OCI-LY1 (cell line): Measurements from ENCODE around the gene MTAP.

ENCODE experiments used
- H2AFZ ChIP-seq: fragments of 200-600 bp; sonication (generic), shearing (Covaris generic); 2 replicates; pipeline ENCODE4 v1.6.0; 2014; ENCODE audit warnings: antibody characterized with exemption, mild to moderate bottlenecking, low read length
- H3F3A ChIP-seq: fragments of 200-600 bp; sonication (generic), shearing (Covaris generic); 2 replicates; pipeline ENCODE4 v1.6.0; 2014; ENCODE audit warnings: mild to moderate bottlenecking, antibody characterized with exemption, low read length, moderate library complexity; ENCODE audit not compliant: insufficient read depth
- H3K27ac ChIP-seq: fragments of 200-600 bp; sonication (generic); 2 replicates; pipeline ENCODE4 v1.5.1; 2014; ENCODE audit warnings: low read length, mixed run types, mild to moderate bottlenecking, low read depth; ENCODE audit not compliant: poor library complexity, severe bottlenecking
- H3K27me3 ChIP-seq: fragments of 200-600 bp; sonication (generic); 2 replicates; pipeline ENCODE4 v1.6.0; 2014; ENCODE audit warnings: antibody characterized with exemption, mild to moderate bottlenecking, low read length, moderate library complexity; ENCODE audit not compliant: insufficient read depth
- H3K36me3 ChIP-seq: fragments of 200-600 bp; sonication (generic); 2 replicates; pipeline ENCODE4 v1.6.1; 2014; ENCODE audit warnings: mild to moderate bottlenecking, antibody characterized with exemption, low read length, moderate library complexity, mixed read lengths; ENCODE audit not compliant: insufficient read depth
- H3K4me1 ChIP-seq: fragments of 200-600 bp; sonication (generic); 2 replicates; pipeline ENCODE4 v1.5.1; 2014; ENCODE audit warnings: mild to moderate bottlenecking, low read length, moderate library complexity; ENCODE audit not compliant: insufficient read depth, severe bottlenecking
- H3K4me2 ChIP-seq: fragments of 200-600 bp; sonication (generic), shearing (Covaris generic); 2 replicates; pipeline ENCODE4 v1.6.1; 2014; ENCODE audit warnings: low read length
- H3K4me3 ChIP-seq: fragments of 200-600 bp; sonication (generic); 2 replicates; pipeline ENCODE4 v1.5.1; 2014; ENCODE audit warnings: low read length, low read depth, mild to moderate bottlenecking, mixed read lengths; ENCODE audit not compliant: poor library complexity, severe bottlenecking
- H3K79me2 ChIP-seq: fragments of 200-600 bp; shearing (Covaris generic); 2 replicates; pipeline ENCODE4 v1.6.1; 2016; ENCODE audit warnings: mixed run types, low read length, mixed read lengths; ENCODE audit not compliant: insufficient read depth
- H3K9ac ChIP-seq: fragments of 200-600 bp; sonication (generic), shearing (Covaris generic); 2 replicates; pipeline ENCODE4 v1.6.1; 2014; ENCODE audit warnings: mild to moderate bottlenecking, low read length, mixed read lengths
- H3K9me2 ChIP-seq: fragments of 200-600 bp; sonication (generic), shearing (Covaris generic); 2 replicates; pipeline ENCODE4 v1.6.1; 2014; ENCODE audit warnings: low read depth, mild to moderate bottlenecking, low read length, mixed read lengths
- H3K9me3 ChIP-seq: fragments of 200-600 bp; shearing (Covaris generic); 2 replicates; pipeline ENCODE4 v1.6.1; 2014; ENCODE audit warnings: low read length, mixed read lengths
- H4K20me1 ChIP-seq: fragments of 200-600 bp; sonication (generic), shearing (Covaris generic); 2 replicates; pipeline ENCODE4 v1.6.0; 2016; ENCODE audit warnings: mild to moderate bottlenecking, low read length; ENCODE audit not compliant: insufficient read depth
- EZH2 ChIP-seq: fragments of 200-600 bp; sonication (generic), shearing (Covaris generic); IDR thresholded peaks from 2 replicates; pipeline ENCODE4 v1.8.0; 2017; ENCODE audit warnings: borderline replicate concordance, mixed run types, mild to moderate bottlenecking, antibody characterized with exemption, low read length, moderate library complexity, mixed read lengths
- TF ChIP-seq, protein P1 (sequence below): fragments of 200-600 bp; sonication (generic), shearing (Covaris generic); IDR thresholded peaks from 2 replicates; pipeline ENCODE4 v1.5.1; 2017; ENCODE audit warnings: mild to moderate bottlenecking, antibody characterized with exemption, low read length, moderate library complexity, mixed read lengths

The MTAP gene

DNA sequence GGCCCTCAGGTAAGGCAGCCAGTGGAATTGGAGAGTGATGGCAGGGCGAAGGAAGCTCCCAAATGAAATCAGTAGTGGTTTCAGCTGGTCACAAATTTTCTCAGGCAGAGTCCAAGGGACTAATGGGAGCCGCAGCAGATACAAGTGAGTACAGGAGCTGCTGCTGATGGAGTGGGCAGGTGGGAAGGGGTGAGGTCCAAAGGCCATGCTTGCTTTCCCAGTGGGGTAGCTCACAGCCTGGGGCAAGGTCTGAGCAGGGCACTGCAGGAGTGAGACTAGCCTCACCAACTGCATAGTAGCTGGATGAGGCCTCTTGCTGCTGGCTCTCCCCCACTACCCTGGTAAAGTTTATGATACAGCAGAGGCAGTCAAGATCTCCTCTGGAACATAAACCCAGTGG lies 38.2 kb downstream of the MTAP start:
- peaks cover 3% of the 10 kb centered on the region; the same call in 1 of the 2 replicates for H3K9me3 ChIP-seq
- H2AFZ ChIP-seq: no peak overlapping the region
- no peaks in the 10 kb centered on the region for H3K27me3 ChIP-seq
- H3K4me1 ChIP-seq: no peaks in the 10 kb centered on the region
- H3K79me2 ChIP-seq: no peaks in the 10 kb centered on the region
- no peaks in the 10 kb centered on the region for H3F3A ChIP-seq
- TF ChIP-seq, protein P1, sequence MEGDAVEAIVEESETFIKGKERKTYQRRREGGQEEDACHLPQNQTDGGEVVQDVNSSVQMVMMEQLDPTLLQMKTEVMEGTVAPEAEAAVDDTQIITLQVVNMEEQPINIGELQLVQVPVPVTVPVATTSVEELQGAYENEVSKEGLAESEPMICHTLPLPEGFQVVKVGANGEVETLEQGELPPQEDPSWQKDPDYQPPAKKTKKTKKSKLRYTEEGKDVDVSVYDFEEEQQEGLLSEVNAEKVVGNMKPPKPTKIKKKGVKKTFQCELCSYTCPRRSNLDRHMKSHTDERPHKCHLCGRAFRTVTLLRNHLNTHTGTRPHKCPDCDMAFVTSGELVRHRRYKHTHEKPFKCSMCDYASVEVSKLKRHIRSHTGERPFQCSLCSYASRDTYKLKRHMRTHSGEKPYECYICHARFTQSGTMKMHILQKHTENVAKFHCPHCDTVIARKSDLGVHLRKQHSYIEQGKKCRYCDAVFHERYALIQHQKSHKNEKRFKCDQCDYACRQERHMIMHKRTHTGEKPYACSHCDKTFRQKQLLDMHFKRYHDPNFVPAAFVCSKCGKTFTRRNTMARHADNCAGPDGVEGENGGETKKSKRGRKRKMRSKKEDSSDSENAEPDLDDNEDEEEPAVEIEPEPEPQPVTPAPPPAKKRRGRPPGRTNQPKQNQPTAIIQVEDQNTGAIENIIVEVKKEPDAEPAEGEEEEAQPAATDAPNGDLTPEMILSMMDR: no peak
- no peak overlapping the region for H3K27ac ChIP-seq
- no peaks in the 10 kb centered on the region for H3K9me2 ChIP-seq
- H3K4me3 ChIP-seq: no peak overlapping the region
- no peak overlapping the region for H3K4me2 ChIP-seq
- H3K9ac ChIP-seq: no peak overlapping the region
- no peaks in the 10 kb centered on the region for H4K20me1 ChIP-seq
- peaks cover 81% of the 10 kb centered on the region for H3K36me3 ChIP-seq

DNA sequence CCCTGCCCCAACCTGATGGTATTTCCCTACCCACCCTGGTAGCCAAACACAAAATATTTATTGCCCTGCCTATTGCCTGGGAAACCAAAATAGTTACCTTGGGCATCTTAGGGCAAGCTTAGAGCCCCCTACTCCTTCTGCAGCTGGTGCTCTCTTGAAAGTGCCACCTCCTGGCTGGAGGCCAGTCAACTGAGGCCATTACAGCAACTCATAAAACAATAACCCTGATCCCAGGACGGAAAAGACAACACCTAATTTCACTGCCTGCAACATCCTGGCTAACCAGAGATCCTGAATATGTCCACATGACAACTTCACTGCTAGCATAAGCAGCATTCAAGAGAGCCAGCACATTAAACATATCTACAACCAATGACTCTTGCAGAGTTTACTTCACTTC lies 38.7 kb downstream of the MTAP start:
- H3K27ac ChIP-seq: no peak overlapping the region
- no peaks in the 10 kb centered on the region for H3F3A ChIP-seq
- no peaks in the 10 kb centered on the region for H3K4me1 ChIP-seq
- H3K9me2 ChIP-seq: no peaks in the 10 kb centered on the region
- H4K20me1 ChIP-seq: no peaks in the 10 kb centered on the region
- no peak overlapping the region for H3K4me3 ChIP-seq
- H3K27me3 ChIP-seq: no peaks in the 10 kb centered on the region
- peaks cover 81% of the 10 kb centered on the region for H3K36me3 ChIP-seq
- H3K9me3 ChIP-seq: peaks cover 3% of the 10 kb centered on the region; the same call in 1 of the 2 replicates
- TF ChIP-seq, protein P1: no peak
- no peak for TF ChIP-seq EZH2
- no peak overlapping the region for H3K9ac ChIP-seq
- H2AFZ ChIP-seq: no peak overlapping the region
- no peaks in the 10 kb centered on the region for H3K79me2 ChIP-seq
- no peak overlapping the region for H3K4me2 ChIP-seq

DNA sequence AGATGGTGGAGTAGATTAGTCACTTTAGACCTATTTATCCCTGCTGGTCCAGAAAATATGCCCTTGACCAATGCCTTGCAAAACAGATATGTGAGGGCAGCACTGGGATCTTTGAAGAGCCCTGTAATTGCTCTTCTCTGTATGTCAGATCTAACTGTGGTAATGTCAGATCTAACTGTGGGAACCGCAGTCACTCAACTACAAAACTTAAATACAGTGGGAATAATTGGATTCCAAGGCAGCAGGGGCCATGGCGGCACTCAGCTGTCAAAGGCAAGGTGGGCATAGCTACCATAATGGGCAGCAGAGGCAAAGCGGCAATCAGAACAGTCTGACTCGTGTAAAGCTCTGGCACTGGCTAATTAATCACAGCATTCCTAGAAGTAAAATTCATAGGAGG lies 46.2 kb downstream of the MTAP start:
- TF ChIP-seq EZH2: no peak
- TF ChIP-seq, protein P1: no peak
- Histone ChIP-seq H3K36me3 (peaks cover 66% of the 10 kb centered on the region), H3K9me3 (0 out of 2 replicates have a peak, but pooled peaks cover under 1% of the 10 kb centered on the region), H3K9me2 (no peaks in the 10 kb centered on the region), H3F3A (no peaks in the 10 kb centered on the region), H3K4me2 (no peak overlapping the region), H3K79me2 (no peaks in the 10 kb centered on the region), H3K4me1 (no peaks in the 10 kb centered on the region), H3K4me3 (no peak overlapping the region), H4K20me1 (no peaks in the 10 kb centered on the region), H2AFZ (no peak overlapping the region), H3K9ac (no peak overlapping the region), H3K27me3 (no peaks in the 10 kb centered on the region), H3K27ac (no peak overlapping the region)
